ENCODE data around the gene CCDC124.

- TF ChIP-seq POLR2AphosphoS5 (IDR thresholded peaks at IDR 0.05; ENCODE audit: insufficient read depth in 1 of 2, low read depth in 1 of 2) (no peak), POLR2A (IDR thresholded peaks at IDR 0.05) (no peak), CTCF (IDR thresholded peaks at IDR 0.05) (no peak)
Observed at GRCh38 chr19:17973759-17974158, 40.9 kb downstream of the CCDC124 start.
